ENCODE results near the gene TEPSIN.

Gene TEPSIN

DNA sequence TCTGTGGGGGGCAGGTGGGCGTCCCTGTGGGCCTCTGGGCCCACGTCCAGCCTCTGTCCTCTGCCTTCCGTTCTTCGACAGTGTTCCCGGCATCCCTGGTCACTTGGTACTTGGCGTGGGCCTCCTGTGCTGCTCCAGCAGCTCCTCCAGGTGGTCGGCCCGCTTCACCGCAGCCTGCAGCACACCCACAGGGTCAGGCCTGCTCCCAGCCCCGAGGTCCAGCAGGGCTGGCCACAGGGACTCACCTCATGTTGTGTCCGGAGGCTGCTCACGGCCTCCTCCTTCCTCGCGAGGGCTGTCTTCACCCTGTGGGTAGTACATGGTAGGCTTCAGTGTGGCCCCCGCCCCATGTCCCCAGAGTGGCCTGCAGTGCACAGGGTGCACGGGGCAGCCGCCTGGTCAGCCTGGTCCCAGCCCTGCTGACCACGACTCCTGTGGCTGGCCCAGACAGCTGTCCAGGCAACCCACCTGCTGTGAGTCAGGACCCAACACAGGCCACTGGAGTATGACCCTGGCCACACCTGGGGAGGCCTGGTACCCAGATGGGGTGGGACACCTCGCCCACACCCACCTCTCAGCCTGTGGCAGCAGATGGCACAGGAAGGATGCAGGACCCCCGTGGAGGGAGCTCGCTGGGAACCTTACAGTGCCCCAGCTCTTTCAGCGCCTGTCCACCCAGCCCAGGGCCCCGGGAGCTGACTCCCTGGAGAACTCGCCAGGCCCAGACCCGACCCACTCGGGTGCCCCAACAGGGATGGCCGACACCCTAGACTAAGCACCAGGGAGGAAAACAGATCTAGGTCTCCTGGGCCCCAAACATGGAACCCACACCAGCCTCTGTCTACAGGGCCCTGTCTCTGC is 49.0 kb downstream of the TEPSIN start:
- no peaks in the 10 kb centered on the region for H3K27me3 ChIP-seq (ENCODE audit: control insufficient read depth, insufficient read depth, low read length)
- no peak overlapping the region for H3K4me3 ChIP-seq (ENCODE audit: low read depth, low read length)
- H3K4me1 ChIP-seq (ENCODE audit: control insufficient read depth, insufficient read depth, low read length) = no peaks in the 10 kb centered on the region
- peaks cover 49% of the 10 kb centered on the region for H3K36me3 ChIP-seq (ENCODE audit: control insufficient read depth, insufficient read depth, low read length)
- no peak overlapping the region for H3K9ac ChIP-seq (ENCODE audit: low read depth, low read length)
- H3K9me3 ChIP-seq (ENCODE audit: control insufficient read depth, insufficient read depth, low read length) = no peaks in the 10 kb centered on the region

DNA sequence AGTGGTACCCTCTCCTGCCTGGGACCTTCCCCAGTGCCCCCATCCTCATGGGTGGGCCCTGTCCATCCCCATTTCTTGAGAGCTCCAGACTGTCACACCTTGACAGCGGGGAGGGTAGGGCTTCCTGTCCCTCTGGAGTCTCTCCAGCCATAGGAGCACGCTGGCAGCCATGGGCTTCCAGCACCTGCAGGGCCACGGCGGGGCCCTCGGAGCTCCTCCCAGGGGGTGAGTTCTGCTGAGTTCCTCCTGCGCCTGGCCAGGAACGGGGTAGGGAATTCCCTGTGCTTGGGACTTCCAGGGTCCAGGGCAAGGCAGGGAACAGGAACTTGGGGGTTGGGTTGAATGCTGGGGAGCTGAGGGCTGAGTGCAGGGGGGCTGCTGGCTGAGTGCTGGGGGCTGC is 49.8 kb downstream of the TEPSIN start:
- H3K36me3 ChIP-seq (ENCODE audit: control insufficient read depth, insufficient read depth, low read length) = peaks cover 44% of the 10 kb centered on the region
- H3K27me3 ChIP-seq (ENCODE audit: control insufficient read depth, insufficient read depth, low read length) = no peaks in the 10 kb centered on the region
- no peaks in the 10 kb centered on the region for H3K4me1 ChIP-seq (ENCODE audit: control insufficient read depth, insufficient read depth, low read length)
- H3K9ac ChIP-seq (ENCODE audit: low read depth, low read length) = no peak overlapping the region
- no peaks in the 10 kb centered on the region for H3K9me3 ChIP-seq (ENCODE audit: control insufficient read depth, insufficient read depth, low read length)
- H3K4me3 ChIP-seq (ENCODE audit: low read depth, low read length) = no peak overlapping the region

DNA sequence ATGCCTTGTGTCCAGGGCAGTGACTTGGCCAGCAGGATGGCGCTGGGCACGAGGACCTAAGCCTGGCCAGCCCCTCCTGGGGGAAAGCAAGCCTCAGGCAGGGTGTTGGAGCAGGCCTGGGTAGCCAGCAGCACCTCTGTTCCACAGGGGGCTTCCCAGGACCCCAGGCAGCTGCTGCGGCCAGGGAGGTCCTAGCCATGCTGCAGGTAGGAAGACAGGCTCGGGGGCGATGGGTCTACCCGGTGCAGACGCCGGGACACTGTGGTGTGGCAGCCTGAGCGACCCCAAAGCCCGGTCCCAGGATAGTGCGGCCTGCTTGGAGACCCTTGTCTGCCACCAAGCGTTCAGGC is 50.4 kb downstream of the TEPSIN start:
- Histone ChIP-seq H3K9me3 (ENCODE audit: control insufficient read depth, insufficient read depth, low read length) (no peaks in the 10 kb centered on the region), H3K9ac (ENCODE audit: low read depth, low read length) (no peak overlapping the region), H3K4me1 (ENCODE audit: control insufficient read depth, insufficient read depth, low read length) (no peaks in the 10 kb centered on the region), H3K36me3 (ENCODE audit: control insufficient read depth, insufficient read depth, low read length) (peaks cover 39% of the 10 kb centered on the region), H3K4me3 (ENCODE audit: low read depth, low read length) (no peak overlapping the region), H3K27me3 (ENCODE audit: control insufficient read depth, insufficient read depth, low read length) (no peaks in the 10 kb centered on the region)

DNA sequence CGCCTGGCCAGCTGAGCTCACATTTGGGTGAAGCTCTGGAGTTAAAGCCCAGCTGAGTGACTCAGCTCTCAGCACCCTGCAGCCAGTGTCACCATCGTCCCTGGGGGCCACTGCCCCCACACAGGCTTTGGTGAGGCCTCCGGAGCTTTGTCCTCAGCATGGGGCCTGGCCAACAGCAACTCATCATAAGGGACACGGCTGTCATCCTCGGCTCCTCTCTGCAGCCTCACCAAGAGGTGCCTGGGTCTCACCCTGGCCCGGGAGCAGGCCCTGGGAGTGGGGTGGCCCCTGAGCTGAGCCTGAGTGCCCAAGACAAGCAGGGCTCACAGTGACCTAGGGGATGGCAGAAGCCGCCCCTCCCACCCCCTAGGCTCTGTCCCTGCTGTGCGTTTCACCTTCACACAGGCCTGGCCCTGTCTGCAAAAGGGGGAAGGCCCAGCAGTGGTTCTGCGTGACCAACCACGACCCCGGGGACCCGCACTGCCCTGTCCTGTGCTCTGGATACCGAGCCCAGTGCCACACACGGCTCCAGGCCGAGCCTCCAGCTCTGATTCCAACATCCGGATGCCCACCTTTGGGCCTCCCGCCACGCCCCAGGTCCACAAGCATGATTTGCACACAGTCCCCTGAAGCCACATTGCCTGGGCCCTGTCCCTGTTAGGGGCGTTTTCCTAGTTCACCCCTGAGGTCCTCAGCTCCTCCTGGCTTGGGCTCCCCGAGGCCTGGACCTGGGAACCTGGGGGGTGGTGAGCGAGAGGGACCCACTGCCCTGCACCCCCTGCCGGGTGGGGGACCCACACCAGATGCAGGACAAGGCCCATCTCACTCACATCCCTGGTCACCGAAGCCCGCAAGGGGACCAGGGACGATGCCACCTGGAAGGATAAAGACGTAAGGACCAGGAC is 51.0 kb downstream of the TEPSIN start:
- Histone ChIP-seq H3K9ac (ENCODE audit: low read depth, low read length) (no peak overlapping the region), H3K36me3 (ENCODE audit: control insufficient read depth, insufficient read depth, low read length) (peaks cover 33% of the 10 kb centered on the region), H3K27me3 (ENCODE audit: control insufficient read depth, insufficient read depth, low read length) (no peaks in the 10 kb centered on the region), H3K4me3 (ENCODE audit: low read depth, low read length) (no peak overlapping the region), H3K4me1 (ENCODE audit: control insufficient read depth, insufficient read depth, low read length) (no peaks in the 10 kb centered on the region), H3K9me3 (ENCODE audit: control insufficient read depth, insufficient read depth, low read length) (no peaks in the 10 kb centered on the region)

- no peaks in the 10 kb centered on the region for H3K9me3 ChIP-seq (ENCODE audit: control insufficient read depth, insufficient read depth, low read length)
- no peak overlapping the region for H3K4me3 ChIP-seq (ENCODE audit: low read depth, low read length)
- no peaks in the 10 kb centered on the region for H3K27me3 ChIP-seq (ENCODE audit: control insufficient read depth, insufficient read depth, low read length)
- peaks cover 33% of the 10 kb centered on the region for H3K36me3 ChIP-seq (ENCODE audit: control insufficient read depth, insufficient read depth, low read length)
- H3K9ac ChIP-seq (ENCODE audit: low read depth, low read length) = no peak overlapping the region
- H3K4me1 ChIP-seq (ENCODE audit: control insufficient read depth, insufficient read depth, low read length) = no peaks in the 10 kb centered on the region
These were observed 51.7 kb downstream of the TEPSIN start for GRCh38 chr17:81187120-81187519.

- peaks cover 32% of the 10 kb centered on the region for H3K36me3 ChIP-seq (ENCODE audit: control insufficient read depth, insufficient read depth, low read length)
- H3K27me3 ChIP-seq (ENCODE audit: control insufficient read depth, insufficient read depth, low read length) = no peaks in the 10 kb centered on the region
These were observed 52.7 kb downstream of the TEPSIN start for GRCh38 chr17:81186203-81186602.

DNA sequence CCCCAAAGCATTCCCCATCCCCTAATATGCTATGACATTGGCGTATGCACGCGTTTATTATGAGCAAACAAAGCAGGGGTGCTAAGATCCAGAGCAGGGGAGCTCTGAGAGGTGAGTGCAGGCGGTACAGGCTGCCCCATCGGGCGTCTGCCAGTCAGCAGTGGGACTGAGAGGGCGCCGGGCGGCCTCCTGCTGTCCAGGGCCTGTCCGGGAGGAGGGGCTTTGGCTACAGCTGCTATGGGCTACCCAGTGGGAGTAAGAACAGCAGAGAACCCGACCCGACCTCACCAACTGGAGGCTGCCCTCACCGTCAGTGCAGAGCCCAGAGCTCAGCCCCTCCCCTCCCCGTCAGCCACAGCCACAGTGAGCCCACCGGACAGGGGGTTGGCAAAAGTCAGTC is 54.3 kb downstream of the TEPSIN start:
- Histone ChIP-seq H3K4me1 (ENCODE audit: control insufficient read depth, insufficient read depth, low read length) (no peaks in the 10 kb centered on the region), H3K27me3 (ENCODE audit: control insufficient read depth, insufficient read depth, low read length) (no peaks in the 10 kb centered on the region), H3K9ac (ENCODE audit: low read depth, low read length) (no peak overlapping the region), H3K36me3 (ENCODE audit: control insufficient read depth, insufficient read depth, low read length) (peaks cover 20% of the 10 kb centered on the region), H3K4me3 (ENCODE audit: low read depth, low read length) (no peak overlapping the region), H3K9me3 (ENCODE audit: control insufficient read depth, insufficient read depth, low read length) (no peaks in the 10 kb centered on the region)

More at GRCh38 chr17:81186203-81186602, 52.7 kb downstream of the TEPSIN start:
- no peaks in the 10 kb centered on the region for H3K9me3 ChIP-seq (ENCODE audit: control insufficient read depth, insufficient read depth, low read length)
- H3K4me1 ChIP-seq (ENCODE audit: control insufficient read depth, insufficient read depth, low read length) = no peaks in the 10 kb centered on the region
- no peak overlapping the region for H3K9ac ChIP-seq (ENCODE audit: low read depth, low read length)
- no peak overlapping the region for H3K4me3 ChIP-seq (ENCODE audit: low read depth, low read length)

- no peaks in the 10 kb centered on the region for H3K9me3 ChIP-seq (ENCODE audit: control insufficient read depth, insufficient read depth, low read length)
- peaks cover 13% of the 10 kb centered on the region for H3K36me3 ChIP-seq (ENCODE audit: control insufficient read depth, insufficient read depth, low read length)
- no peak overlapping the region for H3K4me3 ChIP-seq (ENCODE audit: low read depth, low read length)
- no peak overlapping the region for H3K9ac ChIP-seq (ENCODE audit: low read depth, low read length)
- H3K4me1 ChIP-seq (ENCODE audit: control insufficient read depth, insufficient read depth, low read length) = no peaks in the 10 kb centered on the region
- H3K27me3 ChIP-seq (ENCODE audit: control insufficient read depth, insufficient read depth, low read length) = no peaks in the 10 kb centered on the region
These were observed 55.0 kb downstream of the TEPSIN start for GRCh38 chr17:81183807-81184206.

DNA sequence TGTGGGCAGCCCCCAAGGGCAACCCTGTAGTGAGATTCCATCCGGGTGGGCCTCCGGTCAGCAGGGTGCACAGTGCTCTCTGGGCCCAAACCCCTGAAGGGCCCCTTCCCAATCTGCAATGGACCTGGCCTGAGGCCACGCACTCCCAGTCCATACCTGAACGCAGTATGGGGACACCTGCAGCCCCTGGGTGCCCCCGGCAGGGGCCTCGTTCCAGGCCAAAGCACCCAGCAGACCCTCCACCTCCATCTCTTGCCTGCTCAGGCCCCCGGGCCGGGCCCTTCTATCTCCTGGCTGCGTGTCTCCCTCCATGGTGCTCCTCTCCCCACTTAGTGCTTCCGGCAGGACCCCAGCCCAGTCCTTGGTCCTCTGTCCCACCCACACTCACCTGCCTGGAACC is 55.5 kb downstream of the TEPSIN start:
- H3K27me3 ChIP-seq (ENCODE audit: control insufficient read depth, insufficient read depth, low read length) = no peaks in the 10 kb centered on the region
- no peaks in the 10 kb centered on the region for H3K4me1 ChIP-seq (ENCODE audit: control insufficient read depth, insufficient read depth, low read length)

GRCh38 chr17:81182596-81182995 is 56.3 kb downstream of the TEPSIN start:
- no peaks in the 10 kb centered on the region for H3K27me3 ChIP-seq (ENCODE audit: control insufficient read depth, insufficient read depth, low read length)

More for the DNA sequence above, 55.5 kb downstream of the TEPSIN start:
- Histone ChIP-seq H3K9ac (ENCODE audit: low read depth, low read length) (no peak overlapping the region), H3K9me3 (ENCODE audit: control insufficient read depth, insufficient read depth, low read length) (no peaks in the 10 kb centered on the region), H3K36me3 (ENCODE audit: control insufficient read depth, insufficient read depth, low read length) (peaks cover 8% of the 10 kb centered on the region), H3K4me3 (ENCODE audit: low read depth, low read length) (no peak overlapping the region)

GRCh38 chr17:81181811-81182185 is 57.1 kb downstream of the TEPSIN start:
- H3K4me3 ChIP-seq (ENCODE audit: low read depth, low read length) = no peak overlapping the region
- no peaks in the 10 kb centered on the region for H3K4me1 ChIP-seq (ENCODE audit: control insufficient read depth, insufficient read depth, low read length)
- H3K27me3 ChIP-seq (ENCODE audit: control insufficient read depth, insufficient read depth, low read length) = no peaks in the 10 kb centered on the region
- H3K9me3 ChIP-seq (ENCODE audit: control insufficient read depth, insufficient read depth, low read length) = no peaks in the 10 kb centered on the region
- no peaks in the 10 kb centered on the region for H3K36me3 ChIP-seq (ENCODE audit: control insufficient read depth, insufficient read depth, low read length)
- no peak overlapping the region for H3K9ac ChIP-seq (ENCODE audit: low read depth, low read length)

More at GRCh38 chr17:81182596-81182995, 56.3 kb downstream of the TEPSIN start:
- Histone ChIP-seq H3K9me3 (ENCODE audit: control insufficient read depth, insufficient read depth, low read length) (no peaks in the 10 kb centered on the region), H3K4me3 (ENCODE audit: low read depth, low read length) (no peak overlapping the region), H3K4me1 (ENCODE audit: control insufficient read depth, insufficient read depth, low read length) (no peaks in the 10 kb centered on the region), H3K36me3 (ENCODE audit: control insufficient read depth, insufficient read depth, low read length) (peaks cover 3% of the 10 kb centered on the region), H3K9ac (ENCODE audit: low read depth, low read length) (no peak overlapping the region)
